GM21723 (cell line): Measurements from ENCODE around the gene DEF6.
A peak's percentile ranks its signal among the peaks of the same experiment; 100 is the strongest.

Experiments used
- ATAC-seq: cut with Tn5 transposase; IDR thresholded peaks from one replicate; pipeline ENCODE4 v1.9.1; 2021; ENCODE audit warnings: mild to moderate bottlenecking, moderate library complexity; ENCODE audit not compliant: unreplicated experiment

Gene DEF6

GRCh38 chr6:35370124-35370741, 72.6 kb downstream of the DEF6 start:
- peak; percentile 74 for ATAC-seq

GRCh38 chr6:35370785-35371493, 73.3 kb downstream of the DEF6 start:
- no peak for ATAC-seq
